Caco-2 (cell line): ENCODE measurements around the gene AKAP7. TPM values are rescaled to one million over a fixed set of nuclear protein-coding genes. Genes with fewer than 3 reads are reported as not detected.

Experiments
- BruUV-seq: library from RNA; stranded (reverse); fragments of 400-500 nt; replicated peaks from 2 replicates; lab custom pipeline; 2021; lab: Mats Ljungman, UMichigan
- CTCF ChIA-PET: fragments of 300-600 bp; sonication (Branson Sonifier 250); formaldehyde crosslinking; loops from one replicate; lab custom pipeline; 2022; ENCODE audit warnings: antibody characterized with exemption; lab: Charles Lee
- POLR2A ChIA-PET: fragments of 300-600 bp; sonication (Branson Sonifier 250); formaldehyde crosslinking; loops from one replicate; lab custom pipeline; 2022; ENCODE audit warnings: antibody characterized with exemption; lab: Charles Lee
- DNase-seq, 2 experiments: peaks; one replicate each; pipeline versions ENCODE4 v3.0.0 to v3.0.0-alpha.2; 2020 to 2022
- H3K27me3 ChIP-seq: replicated peaks from 2 replicates; pipeline ENCODE4 v1.6.0; 2011; ENCODE audit warnings: low read length; ENCODE audit not compliant: control insufficient read depth, insufficient read depth
- H3K36me3 ChIP-seq: 2 replicates; pipeline ENCODE4 v1.5.1; 2011; ENCODE audit warnings: low read length; ENCODE audit not compliant: control insufficient read depth, insufficient read depth
- H3K4me1 ChIP-seq: fragments of 250-450 bp; sonication (Bioruptor Pico); 2 replicates; pipeline ENCODE4 v1.5.1; 2020; ENCODE audit warnings: mild to moderate bottlenecking
- H3K4me3 ChIP-seq: 2 replicates; pipeline ENCODE4 v1.5.1; 2011; ENCODE audit warnings: low read depth, mild to moderate bottlenecking, control low read depth, low read length
- H3K9me3 ChIP-seq: fragments of 250-450 bp; sonication (Bioruptor Pico); 2 replicates; pipeline ENCODE4 v1.5.1; 2020; ENCODE audit warnings: mild to moderate bottlenecking, moderate library complexity
- H3K27ac Mint-ChIP-seq: one replicate; pipeline ENCODE4 v1.8.0; 2022; ENCODE audit warnings: mixed read lengths; ENCODE audit not compliant: unreplicated experiment
- H3K27me3 Mint-ChIP-seq: one replicate; pipeline ENCODE4 v1.8.0; 2022; ENCODE audit warnings: mixed read lengths; ENCODE audit not compliant: insufficient read depth, unreplicated experiment
- H3K36me3 Mint-ChIP-seq: one replicate; pipeline ENCODE4 v1.8.0; 2022; ENCODE audit warnings: mild to moderate bottlenecking, mixed read lengths; ENCODE audit not compliant: insufficient read depth, unreplicated experiment
- H3K4me1 Mint-ChIP-seq: one replicate; pipeline ENCODE4 v1.8.0; 2022; ENCODE audit warnings: low read depth, mixed read lengths; ENCODE audit not compliant: unreplicated experiment
- H3K4me3 Mint-ChIP-seq: one replicate; pipeline ENCODE4 v1.8.0; 2022; ENCODE audit warnings: mild to moderate bottlenecking, moderate library complexity, mixed read lengths; ENCODE audit not compliant: unreplicated experiment
- H3K9me3 Mint-ChIP-seq: one replicate; pipeline ENCODE4 v1.8.0; 2022; ENCODE audit warnings: mixed read lengths; ENCODE audit not compliant: unreplicated experiment
- intact Hi-C: fragments of 100-400 bp; cut with micrococcal nuclease; formaldehyde crosslinking; loops from one replicate; pipeline ENCODE4 v1.10.0; 2022; ENCODE audit not compliant: unreplicated experiment
- total RNA-seq: library from RNA; stranded (reverse); gene quantifications from 2 replicates; pipeline ENCODE4 v1.2.3, GENCODE V29; 2022
- TF ChIP-seq, protein P1 (sequence below), 2 experiments: fragments of 200-600 bp in 1 of 2; IDR thresholded peaks; 1 replicate in 1 of 2; 2 replicates in 1 of 2; pipeline versions ENCODE4 v1.5.1 to v1.8.0; 2011 to 2022; ENCODE audit warnings: antibody characterized with exemption in 1 of 2, control low read depth in 1 of 2, inconsistent platforms in 1 of 2, low read depth in 1 of 2, low read length in 1 of 2, mild to moderate bottlenecking in 1 of 2, moderate library complexity in 1 of 2; ENCODE audit not compliant: insufficient read depth in 1 of 2, severe bottlenecking in 1 of 2, unreplicated experiment in 1 of 2

Gene AKAP7
- total RNA-seq, 1 experiment from 2014 or later: 5.6 TPM

DNA sequence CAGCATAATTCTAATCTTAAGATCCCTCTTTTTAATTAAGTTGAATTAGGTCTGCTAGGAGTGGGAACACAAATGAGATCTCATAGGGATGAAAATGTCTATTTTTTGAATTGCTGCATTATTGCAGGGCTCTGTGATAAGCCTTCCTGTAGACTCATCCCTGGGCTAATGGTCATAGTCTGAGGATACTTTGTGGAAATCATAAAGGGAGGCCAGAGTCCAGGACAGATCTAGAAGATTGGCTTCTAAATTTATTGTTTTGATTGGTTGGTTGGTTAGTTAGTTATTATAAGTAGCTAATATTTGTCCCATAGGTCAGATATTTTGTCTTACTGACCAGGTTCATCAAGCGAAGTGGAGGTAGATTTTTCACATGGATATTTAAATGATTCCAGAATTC is 142.3 kb downstream of the AKAP7 start:
- no peak for DNase-seq
- no peaks in the 10 kb centered on the region for H3K9me3 ChIP-seq
- H3K27me3 ChIP-seq: no peaks in the 10 kb centered on the region
- H3K4me3 ChIP-seq: no peak overlapping the region
- CTCF ChIA-PET: no interaction called here
- POLR2A ChIA-PET: no interaction called here
- Mint-ChIP-seq H3K4me1 (no peaks in the 10 kb centered on the region), H3K4me3 (no peak overlapping the region), H3K27ac (no peak overlapping the region), H3K36me3 (no peaks in the 10 kb centered on the region), H3K9me3 (no peaks in the 10 kb centered on the region), H3K27me3 (no peaks in the 10 kb centered on the region)
- intact Hi-C loops: no loop called here
- H3K4me1 ChIP-seq: no peaks in the 10 kb centered on the region
- no peaks in the 10 kb centered on the region for H3K36me3 ChIP-seq
- no TSS peak for BruUV-seq
- TF ChIP-seq, protein P1, sequence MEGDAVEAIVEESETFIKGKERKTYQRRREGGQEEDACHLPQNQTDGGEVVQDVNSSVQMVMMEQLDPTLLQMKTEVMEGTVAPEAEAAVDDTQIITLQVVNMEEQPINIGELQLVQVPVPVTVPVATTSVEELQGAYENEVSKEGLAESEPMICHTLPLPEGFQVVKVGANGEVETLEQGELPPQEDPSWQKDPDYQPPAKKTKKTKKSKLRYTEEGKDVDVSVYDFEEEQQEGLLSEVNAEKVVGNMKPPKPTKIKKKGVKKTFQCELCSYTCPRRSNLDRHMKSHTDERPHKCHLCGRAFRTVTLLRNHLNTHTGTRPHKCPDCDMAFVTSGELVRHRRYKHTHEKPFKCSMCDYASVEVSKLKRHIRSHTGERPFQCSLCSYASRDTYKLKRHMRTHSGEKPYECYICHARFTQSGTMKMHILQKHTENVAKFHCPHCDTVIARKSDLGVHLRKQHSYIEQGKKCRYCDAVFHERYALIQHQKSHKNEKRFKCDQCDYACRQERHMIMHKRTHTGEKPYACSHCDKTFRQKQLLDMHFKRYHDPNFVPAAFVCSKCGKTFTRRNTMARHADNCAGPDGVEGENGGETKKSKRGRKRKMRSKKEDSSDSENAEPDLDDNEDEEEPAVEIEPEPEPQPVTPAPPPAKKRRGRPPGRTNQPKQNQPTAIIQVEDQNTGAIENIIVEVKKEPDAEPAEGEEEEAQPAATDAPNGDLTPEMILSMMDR (IDR thresholded peaks at IDR 0.05; ENCODE audit: insufficient read depth in 1 of 2, low read depth in 1 of 2, low read length in 1 of 2, severe bottlenecking in 1 of 2, unreplicated experiment in 1 of 2): no peak

DNA sequence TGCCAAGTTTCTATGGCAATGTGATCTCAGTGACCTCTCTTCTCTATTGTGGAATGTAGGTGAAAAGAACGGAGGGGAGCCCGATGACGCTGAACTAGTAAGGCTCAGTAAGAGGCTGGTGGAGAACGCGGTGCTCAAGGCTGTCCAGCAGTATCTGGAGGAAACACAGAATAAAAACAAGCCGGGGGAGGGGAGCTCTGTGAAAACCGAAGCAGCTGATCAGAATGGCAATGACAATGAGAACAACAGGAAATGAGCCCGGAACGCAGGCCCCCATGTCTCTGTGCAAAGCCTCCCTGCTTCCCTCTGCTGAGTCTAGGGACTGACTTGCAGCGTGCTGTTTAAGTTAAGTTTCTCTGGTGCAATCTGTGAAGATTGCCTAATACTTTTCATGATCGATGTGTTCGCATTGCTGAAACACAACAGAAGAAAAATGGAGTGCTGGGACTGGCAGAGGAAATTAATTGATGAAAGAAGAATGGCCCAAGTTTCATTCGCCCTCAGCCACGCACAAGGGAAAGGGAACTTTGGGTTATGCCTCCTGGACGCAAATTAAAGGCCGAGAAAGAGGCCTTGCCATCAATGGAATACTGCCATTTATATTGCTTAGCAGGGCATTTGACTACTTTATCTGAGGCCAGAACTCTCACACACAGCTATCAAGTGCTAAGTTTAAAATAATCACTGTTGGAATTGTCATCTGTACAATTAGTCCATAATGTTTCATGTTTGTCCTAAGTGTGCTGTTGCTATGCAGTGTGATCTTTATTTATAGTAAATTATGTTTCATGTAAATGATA is 146.4 kb downstream of the AKAP7 start:
- Histone ChIP-seq H3K36me3 (no peaks in the 10 kb centered on the region), H3K27me3 (no peaks in the 10 kb centered on the region), H3K4me1 (no peaks in the 10 kb centered on the region), H3K4me3 (no peak overlapping the region), H3K9me3 (no peaks in the 10 kb centered on the region)
- Mint-ChIP-seq H3K4me3 (no peak overlapping the region), H3K9me3 (no peaks in the 10 kb centered on the region), H3K36me3 (no peaks in the 10 kb centered on the region), H3K27me3 (no peaks in the 10 kb centered on the region), H3K4me1 (peaks cover 6% of the 10 kb centered on the region), H3K27ac (no peak overlapping the region)
- BruUV-seq: no TSS peak
- intact Hi-C loops: no loop called here
- ChIA-PET CTCF (no interaction called here), POLR2A (interaction anchor here (0.6 kb wide), 1 partner anchor 396 kb away, joined by 3 read pairs; no protein-coding TSS in a partner anchor)
- DNase-seq: no peak
- TF ChIP-seq, protein P1 (IDR thresholded peaks at IDR 0.05; ENCODE audit: insufficient read depth in 1 of 2, low read depth in 1 of 2, low read length in 1 of 2, severe bottlenecking in 1 of 2, unreplicated experiment in 1 of 2): no peak

GRCh38 chr6:131282365-131282764 is 147.1 kb downstream of the AKAP7 start:
- intact Hi-C loops: no loop called here
- Mint-ChIP-seq H3K27ac (no peak overlapping the region), H3K27me3 (no peaks in the 10 kb centered on the region), H3K36me3 (no peaks in the 10 kb centered on the region), H3K9me3 (no peaks in the 10 kb centered on the region), H3K4me3 (no peak overlapping the region), H3K4me1 (peaks cover 6% of the 10 kb centered on the region)
- BruUV-seq: no TSS peak
- ChIA-PET POLR2A (no interaction called here), CTCF (no interaction called here)
- Histone ChIP-seq H3K36me3 (no peaks in the 10 kb centered on the region), H3K9me3 (no peaks in the 10 kb centered on the region), H3K27me3 (no peaks in the 10 kb centered on the region), H3K4me1 (no peaks in the 10 kb centered on the region), H3K4me3 (no peak overlapping the region)
- TF ChIP-seq, protein P1 (IDR thresholded peaks at IDR 0.05; ENCODE audit: insufficient read depth in 1 of 2, low read depth in 1 of 2, low read length in 1 of 2, severe bottlenecking in 1 of 2, unreplicated experiment in 1 of 2): no peak
- DNase-seq: no peak
